Neural crest cell (in vitro differentiated cells): ENCODE data around the gene GINS2. TPM values are rescaled to one million over a fixed set of nuclear protein-coding genes. Genes with fewer than 3 reads are reported as not detected.

Experiments
- DNase-seq: peaks from one replicate; pipeline ENCODE4 v3.0.0; 2021; ENCODE audit warnings: low read depth, mixed read lengths, low spot score
- H3K27ac Mint-ChIP-seq: one replicate; pipeline ENCODE4 v1.8.0; 2021; ENCODE audit warnings: mild to moderate bottlenecking, mixed read lengths; ENCODE audit not compliant: unreplicated experiment
- H3K27me3 Mint-ChIP-seq: 2 replicates; pipeline ENCODE4 v1.8.0; 2021; ENCODE audit warnings: low read depth, mild to moderate bottlenecking, mixed read lengths
- H3K36me3 Mint-ChIP-seq: 2 replicates; pipeline ENCODE4 v1.8.0; 2021; ENCODE audit warnings: low read depth, mild to moderate bottlenecking, mixed read lengths
- H3K4me1 Mint-ChIP-seq: 2 replicates; pipeline ENCODE4 v1.8.0; 2021; ENCODE audit warnings: mixed read lengths
- H3K4me3 Mint-ChIP-seq: one replicate; pipeline ENCODE4 v1.8.0; 2021; ENCODE audit warnings: mild to moderate bottlenecking, mixed read lengths
- H3K9me3 Mint-ChIP-seq: 2 replicates; pipeline ENCODE4 v1.8.0; 2021; ENCODE audit warnings: mixed read lengths
- CTCF ChIP-seq: fragments of 200-600 bp; sonication (generic); conservative IDR thresholded peaks from 2 replicates; pipeline ENCODE4 v1.5.0; 2021; ENCODE audit warnings: antibody characterized with exemption, mild to moderate bottlenecking
- long read RNA-seq: library from polyadenylated mRNA; unstranded; transcript quantifications from one replicate; pipeline ENCODE4 v2.0.0, GENCODE V29; 2020
- total RNA-seq: library from RNA; stranded (reverse); gene quantifications from 2 replicates; pipeline ENCODE4 v1.2.1, GENCODE V29; 2021

The GINS2 gene
- 74.0 and 82.2 TPM in 2 replicates for total RNA-seq
- long read RNA-seq, transcript GINS2-201 (5 exons, 2,673 nt) = major isoform, 250 of 259 reads
- long read RNA-seq, partial matches to known transcripts = 5 of 259 reads
- long read RNA-seq, other reads (novel, unspliced or antisense) = 4 of 259 reads

DNA sequence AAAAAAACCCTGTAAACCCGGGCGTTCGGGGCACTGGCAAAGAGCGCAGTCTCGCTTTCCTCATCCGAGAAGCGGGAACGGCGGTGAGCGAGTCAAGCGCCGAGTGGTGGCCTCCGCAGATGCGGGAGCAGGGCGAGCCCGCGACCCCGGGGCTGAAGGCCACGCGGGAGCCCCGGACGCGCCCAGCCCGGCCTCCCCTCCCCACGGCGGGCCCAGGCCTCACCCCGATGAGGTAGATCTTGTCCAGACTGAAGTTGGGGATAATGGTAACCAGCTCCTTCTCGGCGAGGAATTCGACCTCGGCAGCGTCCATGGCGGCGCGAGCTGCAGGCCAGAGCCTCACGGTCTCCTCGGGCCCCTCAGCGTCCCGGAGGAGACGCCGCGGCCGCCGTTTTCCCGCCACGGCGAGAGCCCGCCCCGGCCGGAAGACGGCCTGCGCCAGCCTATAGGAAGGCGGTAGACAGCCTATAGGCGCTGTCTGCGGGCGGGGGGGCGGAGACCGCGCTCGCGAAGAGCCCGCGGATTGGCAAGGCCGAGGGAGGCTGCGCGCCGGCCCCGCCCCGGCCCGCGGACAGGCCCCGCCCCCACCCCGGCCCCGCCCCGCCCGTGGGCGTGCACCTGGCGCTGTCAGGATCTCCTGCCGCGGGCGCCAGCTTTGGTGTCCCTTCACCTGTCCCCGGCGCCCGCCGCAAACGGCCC, at the start of gene GINS2:
GINS2 (minus strand) TSS at position 369 of the 699 bp plus-strand sequence; CDS start at position 313, 56 bp downstream.
- Mint-ChIP-seq H3K27ac (peak within 1 kb of the TSS; percentile 84), H3K9me3 (no peaks in the 10 kb centered on the region), H3K27me3 (no peaks in the 10 kb centered on the region), H3K36me3 (peaks cover 3% of the 10 kb centered on the region), H3K4me1 (peaks cover 29% of the 10 kb centered on the region), H3K4me3 (peak within 1 kb of the TSS; percentile 84)
- no peak for TF ChIP-seq CTCF
- peak; percentile 73 for DNase-seq

GRCh38 chr16:85736921-85737320, 48.2 kb upstream of the GINS2 start:
- no peak for DNase-seq
- Mint-ChIP-seq H3K27ac (no peak overlapping the region), H3K36me3 (no peaks in the 10 kb centered on the region), H3K4me1 (peaks cover 5% of the 10 kb centered on the region), H3K27me3 (peaks cover 2% of the 10 kb centered on the region), H3K9me3 (no peaks in the 10 kb centered on the region), H3K4me3 (no peak overlapping the region)
- TF ChIP-seq CTCF = no peak

- H3K4me1 Mint-ChIP-seq = peaks cover 5% of the 10 kb centered on the region
- no peaks in the 10 kb centered on the region for H3K36me3 Mint-ChIP-seq
- no peak for DNase-seq
- H3K9me3 Mint-ChIP-seq = no peaks in the 10 kb centered on the region
- H3K27me3 Mint-ChIP-seq = peaks cover 2% of the 10 kb centered on the region
- TF ChIP-seq CTCF = no peak
- H3K27ac Mint-ChIP-seq = no peak overlapping the region
- no peak overlapping the region for H3K4me3 Mint-ChIP-seq
Observed at GRCh38 chr16:85735946-85736345, 47.2 kb upstream of the GINS2 start.

DNA sequence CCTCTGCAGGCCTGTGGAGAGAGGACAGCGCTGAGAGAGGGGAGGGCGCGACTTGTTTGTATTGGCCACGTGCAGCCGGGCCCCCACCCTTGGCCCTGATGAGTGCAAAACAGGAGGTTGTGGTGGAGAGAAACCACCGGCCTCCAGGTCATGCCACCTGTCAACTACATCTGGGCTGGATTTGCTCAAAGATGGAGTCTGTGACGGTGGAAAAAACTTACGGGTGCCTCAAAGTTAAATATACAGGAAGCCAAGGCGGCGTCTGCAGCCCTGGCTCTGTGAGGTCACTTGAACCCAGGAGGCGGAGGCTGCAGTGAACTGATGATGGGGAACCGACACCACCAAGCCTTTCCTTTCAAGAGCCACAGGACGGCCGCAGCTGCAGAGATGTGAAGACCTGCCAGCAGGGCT, 46.5 kb upstream of the GINS2 start:
- Mint-ChIP-seq H3K4me1 (peaks cover 5% of the 10 kb centered on the region), H3K27ac (no peak overlapping the region), H3K4me3 (no peak overlapping the region), H3K27me3 (peaks cover 2% of the 10 kb centered on the region), H3K9me3 (no peaks in the 10 kb centered on the region), H3K36me3 (no peaks in the 10 kb centered on the region)
- TF ChIP-seq CTCF = no peak
- DNase-seq = no peak

GRCh38 chr16:85734311-85735017, 45.7 kb upstream of the GINS2 start:
- peaks cover 2% of the 10 kb centered on the region for H3K27me3 Mint-ChIP-seq
- no peak for DNase-seq
- H3K9me3 Mint-ChIP-seq = no peaks in the 10 kb centered on the region
- TF ChIP-seq CTCF = no peak
- H3K4me3 Mint-ChIP-seq = no peak overlapping the region
- H3K36me3 Mint-ChIP-seq = no peaks in the 10 kb centered on the region
- H3K4me1 Mint-ChIP-seq = peaks cover 8% of the 10 kb centered on the region
- no peak overlapping the region for H3K27ac Mint-ChIP-seq
